ENCODE data around the gene CGGBP1.
A peak's percentile ranks its signal among the peaks of the same experiment; 100 is the strongest.
"Not testable (repeated sequence)": the region's sequence is repeated elsewhere in the genome, so short reads cannot be mapped to it uniquely, and the experiment has no call there.

The CGGBP1 gene

GRCh38 chr3:88030210-88030609, 28.6 kb downstream of the CGGBP1 start:
- Histone ChIP-seq H3K4me2 (ENCODE audit: low read length) (no peak overlapping the region), H3K27ac (no peak overlapping the region), H3K4me1 (peaks cover 5% of the 10 kb centered on the region), H3K4me3 (ENCODE audit: low read depth, low read length) (no peak overlapping the region), H3K9me3 (ENCODE audit: control insufficient read depth, low read length) (no peaks in the 10 kb centered on the region), H3K27me3 (ENCODE audit: control insufficient read depth, insufficient read depth, low read length) (no peaks in the 10 kb centered on the region), H3K36me3 (ENCODE audit: control insufficient read depth, insufficient read depth, low read length) (no peaks in the 10 kb centered on the region), H3K79me2 (no peaks in the 10 kb centered on the region), H3K9ac (no peak overlapping the region), H2AFZ (peak overlapping the region; percentile 7)
- no peak for TF ChIP-seq CTCF (IDR thresholded peaks at IDR 0.05)

- no peaks in the 10 kb centered on the region for H3K27me3 ChIP-seq (ENCODE audit: control insufficient read depth, insufficient read depth, low read length)
- peaks cover 5% of the 10 kb centered on the region for H3K4me1 ChIP-seq
- no peaks in the 10 kb centered on the region for H3K36me3 ChIP-seq (ENCODE audit: control insufficient read depth, insufficient read depth, low read length)
- no peaks in the 10 kb centered on the region for H3K79me2 ChIP-seq
- H3K9ac ChIP-seq, result no peak overlapping the region
- no peak overlapping the region for H3K27ac ChIP-seq
- no peak overlapping the region for H2AFZ ChIP-seq
- H3K9me3 ChIP-seq (ENCODE audit: control insufficient read depth, low read length), result no peaks in the 10 kb centered on the region
- no peak for TF ChIP-seq CTCF (IDR thresholded peaks at IDR 0.05)
- no peak overlapping the region for H3K4me3 ChIP-seq (ENCODE audit: low read depth, low read length)
- H3K4me2 ChIP-seq (ENCODE audit: low read length), result no peak overlapping the region
Observed at GRCh38 chr3:88028876-88029275, 29.9 kb downstream of the CGGBP1 start.

- Histone ChIP-seq H2AFZ (no peak overlapping the region), H3K27ac (no peak overlapping the region), H3K4me1 (no peaks in the 10 kb centered on the region), H3K79me2 (no peaks in the 10 kb centered on the region), H3K27me3 (ENCODE audit: control insufficient read depth, insufficient read depth, low read length) (no peaks in the 10 kb centered on the region), H3K4me2 (ENCODE audit: low read length) (no peak overlapping the region), H3K4me3 (ENCODE audit: low read depth, low read length) (no peak overlapping the region), H3K36me3 (ENCODE audit: control insufficient read depth, insufficient read depth, low read length) (no peaks in the 10 kb centered on the region), H3K9me3 (ENCODE audit: control insufficient read depth, low read length) (no peaks in the 10 kb centered on the region), H3K9ac (no peak overlapping the region)
- TF ChIP-seq CTCF (IDR thresholded peaks at IDR 0.05), result no peak
Observed at GRCh38 chr3:88025001-88025552, 33.7 kb downstream of the CGGBP1 start.

- Histone ChIP-seq H3K79me2 (no peaks in the 10 kb centered on the region), H3K27me3 (ENCODE audit: control insufficient read depth, insufficient read depth, low read length) (no peaks in the 10 kb centered on the region), H3K9me3 (ENCODE audit: control insufficient read depth, low read length) (no peaks in the 10 kb centered on the region), H3K36me3 (ENCODE audit: control insufficient read depth, insufficient read depth, low read length) (no peaks in the 10 kb centered on the region), H3K4me3 (ENCODE audit: low read depth, low read length) (no peak overlapping the region), H2AFZ (no peak overlapping the region), H3K27ac (no peak overlapping the region), H3K9ac (no peak overlapping the region), H3K4me1 (no peaks in the 10 kb centered on the region), H3K4me2 (ENCODE audit: low read length) (no peak overlapping the region)
- TF ChIP-seq CTCF (IDR thresholded peaks at IDR 0.05), result no peak
Observed at GRCh38 chr3:88019024-88019423, 39.8 kb downstream of the CGGBP1 start.

GRCh38 chr3:88015656-88016055, 43.1 kb downstream of the CGGBP1 start:
- not testable (repeated sequence) for H3K27me3 ChIP-seq (ENCODE audit: control insufficient read depth, insufficient read depth, low read length); H3K4me1 ChIP-seq; H3K9me3 ChIP-seq (ENCODE audit: control insufficient read depth, low read length); H3K27ac ChIP-seq; H3K4me2 ChIP-seq (ENCODE audit: low read length); H3K36me3 ChIP-seq (ENCODE audit: control insufficient read depth, insufficient read depth, low read length); H3K9ac ChIP-seq; H3K4me3 ChIP-seq (ENCODE audit: low read depth, low read length); H3K79me2 ChIP-seq; H2AFZ ChIP-seq

Data from parathyroid adenoma (tissue), 2 donors.